Effector memory CD4-positive, alpha-beta T cell (primary cell): ENCODE data around the gene RFC4.

Experiments
- DNase-seq, 3 donors: peaks; one replicate each; pipeline ENCODE4 v3.0.0-alpha.2; 2020
- H3K27ac ChIP-seq: 2 replicates; pipeline ENCODE4 v1.7.0; 2013; ENCODE audit warnings: mild to moderate bottlenecking, low read length, moderate library complexity; ENCODE audit not compliant: insufficient read depth, poor library complexity, severe bottlenecking
- H3K27me3 ChIP-seq: replicated peaks from 2 replicates; pipeline ENCODE4 v1.7.0; 2013; ENCODE audit warnings: mild to moderate bottlenecking, low read length; ENCODE audit not compliant: insufficient read depth, control insufficient read depth, poor library complexity, severe bottlenecking
- H3K36me3 ChIP-seq: 2 replicates; pipeline ENCODE4 v1.7.0; 2013; ENCODE audit warnings: mild to moderate bottlenecking, low read length, moderate library complexity; ENCODE audit not compliant: control insufficient read depth, insufficient read depth
- H3K4me1 ChIP-seq: 2 replicates; pipeline ENCODE4 v1.7.0; 2013; ENCODE audit warnings: low read length, mild to moderate bottlenecking; ENCODE audit not compliant: control insufficient read depth, insufficient read depth, poor library complexity, severe bottlenecking
- H3K4me3 ChIP-seq: 2 replicates; pipeline ENCODE4 v1.7.0; 2013; ENCODE audit warnings: low read length, low read depth, mild to moderate bottlenecking; ENCODE audit not compliant: insufficient read depth, poor library complexity, severe bottlenecking
- H3K9me3 ChIP-seq: 2 replicates; pipeline ENCODE4 v1.7.0; 2013; ENCODE audit warnings: mild to moderate bottlenecking, low read length, moderate library complexity; ENCODE audit not compliant: control insufficient read depth

RFC4 gene

GRCh38 chr3:186754871-186755270 is 51.4 kb downstream of the RFC4 start:
- no peaks in the 10 kb centered on the region for H3K27me3 ChIP-seq
- H3K36me3 ChIP-seq, result no peaks in the 10 kb centered on the region
- H3K27ac ChIP-seq, result no peak overlapping the region
- H3K9me3 ChIP-seq, result no peaks in the 10 kb centered on the region
- no peak for DNase-seq
- H3K4me1 ChIP-seq, result no peaks in the 10 kb centered on the region
- H3K4me3 ChIP-seq, result no peak overlapping the region

GRCh38 chr3:186754006-186754405 is 52.3 kb downstream of the RFC4 start:
- Histone ChIP-seq H3K4me3 (no peak overlapping the region), H3K27ac (no peak overlapping the region), H3K9me3 (no peaks in the 10 kb centered on the region), H3K27me3 (no peaks in the 10 kb centered on the region), H3K4me1 (no peaks in the 10 kb centered on the region), H3K36me3 (no peaks in the 10 kb centered on the region)
- DNase-seq, result no peak

GRCh38 chr3:186751480-186751879 is 54.8 kb downstream of the RFC4 start:
- Histone ChIP-seq H3K4me1 (no peaks in the 10 kb centered on the region), H3K4me3 (no peak overlapping the region), H3K27ac (no peak overlapping the region), H3K9me3 (no peaks in the 10 kb centered on the region), H3K36me3 (no peaks in the 10 kb centered on the region), H3K27me3 (no peaks in the 10 kb centered on the region)
- no peak for DNase-seq

GRCh38 chr3:186750316-186750715 is 56.0 kb downstream of the RFC4 start:
- Histone ChIP-seq H3K36me3 (no peaks in the 10 kb centered on the region), H3K27ac (no peak overlapping the region), H3K27me3 (no peaks in the 10 kb centered on the region), H3K4me1 (no peaks in the 10 kb centered on the region), H3K4me3 (no peak overlapping the region), H3K9me3 (no peaks in the 10 kb centered on the region)
- DNase-seq, result no peak

- Histone ChIP-seq H3K9me3 (no peaks in the 10 kb centered on the region), H3K4me1 (no peaks in the 10 kb centered on the region), H3K27ac (no peak overlapping the region), H3K27me3 (no peaks in the 10 kb centered on the region), H3K36me3 (no peaks in the 10 kb centered on the region), H3K4me3 (no peak overlapping the region)
- DNase-seq, result no peak
Observed at GRCh38 chr3:186746008-186746407, 60.3 kb downstream of the RFC4 start.

- no peak overlapping the region for H3K4me3 ChIP-seq
- H3K27ac ChIP-seq, result no peak overlapping the region
- no peak for DNase-seq
- H3K27me3 ChIP-seq, result no peaks in the 10 kb centered on the region
- H3K4me1 ChIP-seq, result no peaks in the 10 kb centered on the region
- no peaks in the 10 kb centered on the region for H3K36me3 ChIP-seq
- no peaks in the 10 kb centered on the region for H3K9me3 ChIP-seq
Observed at GRCh38 chr3:186743666-186744065, 62.6 kb downstream of the RFC4 start.

GRCh38 chr3:186742618-186743380 is 63.5 kb downstream of the RFC4 start:
- H3K9me3 ChIP-seq, result no peaks in the 10 kb centered on the region
- no peaks in the 10 kb centered on the region for H3K36me3 ChIP-seq
- DNase-seq, result no peak
- no peaks in the 10 kb centered on the region for H3K27me3 ChIP-seq
- H3K4me1 ChIP-seq, result no peaks in the 10 kb centered on the region
- no peak overlapping the region for H3K4me3 ChIP-seq
- H3K27ac ChIP-seq, result no peak overlapping the region
